Endothelial cell of umbilical vein (primary cell): ENCODE measurements around the gene MYRIP. TPM values are rescaled to one million over a fixed set of nuclear protein-coding genes. Genes with fewer than 3 reads are reported as not detected.

Source experiments
- BruUV-seq: library from RNA; stranded (reverse); fragments of 400-500 nt; replicated peaks from 2 replicates; lab custom pipeline; 2021; lab: Mats Ljungman, UMichigan
- CTCF ChIA-PET: fragments of 300-600, 350-600 bp; sonication (Branson Sonifier 250); formaldehyde crosslinking; loops from one replicate; lab custom pipeline; 2021; ENCODE audit warnings: antibody characterized with exemption, inconsistent platforms; lab: Charles Lee
- POLR2A ChIA-PET: fragments of 300-600, 350-600 bp; sonication (Branson Sonifier 250); formaldehyde crosslinking; loops from one replicate; lab custom pipeline; 2021; ENCODE audit warnings: antibody characterized with exemption, inconsistent platforms; lab: Charles Lee
- DNase-seq: peaks from one replicate; pipeline ENCODE4 v3.0.0-alpha.2; 2011; ENCODE audit warnings: low read depth, low spot score
- FAIRE-seq: peaks from 2 replicates; lab custom pipeline; 2011; peaks lifted over from hg19 to GRCh38; lab: Jason Lieb, UNC
- H2AFZ ChIP-seq: 2 replicates; pipeline ENCODE4 v1.6.0; 2012; ENCODE audit warnings: low read depth, low read length, control low read depth, inconsistent platforms
- H3K27ac ChIP-seq: 2 replicates; pipeline ENCODE4 v1.5.1; 2011; ENCODE audit warnings: low read depth, mild to moderate bottlenecking, control low read depth, low read length, moderate library complexity; ENCODE audit not compliant: insufficient read depth
- H3K27me3 ChIP-seq, 2 experiments: 2 replicates each; pipeline versions ENCODE4 v1.6.0 to v1.6.1; 2011; ENCODE audit warnings: low read length in 2 of 2, mixed read lengths in 1 of 2; ENCODE audit not compliant: control insufficient read depth in 2 of 2, insufficient read depth in 2 of 2
- H3K36me3 ChIP-seq, 2 experiments: 2 replicates in 1 of 2; 3 replicates in 1 of 2; pipeline ENCODE4 v1.5.1; 2011; ENCODE audit warnings: low read length in 2 of 2, mild to moderate bottlenecking in 1 of 2, moderate library complexity in 1 of 2; ENCODE audit not compliant: control insufficient read depth in 2 of 2, insufficient read depth in 2 of 2; ENCODE audit errors: extremely low read depth in 1 of 2
- H3K4me1 ChIP-seq: 3 replicates; pipeline ENCODE4 v1.5.1; 2011; ENCODE audit warnings: mild to moderate bottlenecking, low read length; ENCODE audit not compliant: control insufficient read depth, insufficient read depth; ENCODE audit errors: extremely low read depth
- H3K4me2 ChIP-seq: 2 replicates; pipeline ENCODE4 v1.6.1; 2011; ENCODE audit warnings: low read length, control low read depth, mixed read lengths; ENCODE audit not compliant: insufficient read depth
- H3K4me3 ChIP-seq, 3 experiments: fragments of 200-600 bp in 1 of 3; sonication (generic), shearing (Covaris generic) in 1 of 3; replicated peaks in 1 of 3; 2 replicates each; pipeline ENCODE4 v1.5.1; 2011 to 2016; ENCODE audit warnings: control low read depth in 3 of 3, low read length in 3 of 3, mild to moderate bottlenecking in 2 of 3, inconsistent platforms in 1 of 3, low read depth in 1 of 3, moderate library complexity in 1 of 3; ENCODE audit not compliant: insufficient read depth in 1 of 3
- H3K79me2 ChIP-seq: 2 replicates; pipeline ENCODE4 v1.6.0; 2012; ENCODE audit warnings: low read length, inconsistent platforms; ENCODE audit not compliant: control insufficient read depth, insufficient read depth
- H3K9ac ChIP-seq: replicated peaks from 2 replicates; pipeline ENCODE3; 2011; ENCODE audit warnings: low read length, control low read depth; ENCODE audit not compliant: insufficient read depth; ENCODE audit errors: extremely low read depth
- H3K9me1 ChIP-seq: replicated peaks from 3 replicates; pipeline ENCODE4 v1.6.0; 2011; ENCODE audit warnings: mild to moderate bottlenecking, low read length; ENCODE audit not compliant: control insufficient read depth, insufficient read depth; ENCODE audit errors: extremely low read depth
- H3K9me3 ChIP-seq: replicated peaks from 2 replicates; pipeline ENCODE4 v1.5.1; 2012; ENCODE audit warnings: low read length, inconsistent platforms; ENCODE audit not compliant: control insufficient read depth, insufficient read depth
- H4K20me1 ChIP-seq: replicated peaks from 2 replicates; pipeline ENCODE3; 2011; ENCODE audit warnings: mild to moderate bottlenecking, low read length; ENCODE audit not compliant: control insufficient read depth, insufficient read depth; ENCODE audit errors: extremely low read depth
- CTCF ChIP-seq, 2 donors: IDR thresholded peaks; 1 replicate in 1 of 2; 2 replicates in 1 of 2; pipeline ENCODE4 v1.5.1; 2011; ENCODE audit warnings: low read length in 2 of 2, mild to moderate bottlenecking in 2 of 2, moderate library complexity in 2 of 2, control low read depth in 1 of 2, inconsistent platforms in 1 of 2, low read depth in 1 of 2; ENCODE audit not compliant: insufficient read depth in 1 of 2; ENCODE audit errors: extremely low read depth in 1 of 2
- EZH2 ChIP-seq: IDR thresholded peaks from 2 replicates; pipeline ENCODE4 v1.6.1; 2012; ENCODE audit warnings: borderline replicate concordance, low read depth, mild to moderate bottlenecking, moderate library complexity, low read length, inconsistent platforms; ENCODE audit not compliant: severe bottlenecking
- FOS ChIP-seq: IDR thresholded peaks from 2 replicates; pipeline ENCODE4 v1.6.1; 2011; ENCODE audit warnings: mild to moderate bottlenecking, low read length, moderate library complexity, borderline replicate concordance; ENCODE audit not compliant: insufficient read depth
- GATA2 ChIP-seq: IDR thresholded peaks from 2 replicates; pipeline ENCODE4 v1.7.0; 2011; ENCODE audit warnings: low read depth, mild to moderate bottlenecking, moderate library complexity, mixed read lengths, low read length; ENCODE audit not compliant: insufficient read length, insufficient read depth
- JUN ChIP-seq: IDR thresholded peaks from 2 replicates; pipeline ENCODE4 v1.6.1; 2011; ENCODE audit warnings: borderline replicate concordance, low read depth; ENCODE audit not compliant: insufficient read length, insufficient read depth
- MAX ChIP-seq: IDR thresholded peaks from 2 replicates; pipeline ENCODE4 v1.6.1; 2011; ENCODE audit not compliant: insufficient read depth, insufficient read length
- MYC ChIP-seq: IDR thresholded peaks from one replicate; pipeline ENCODE4 v1.6.1; 2011; ENCODE audit warnings: mild to moderate bottlenecking, low read depth, low read length
- POLR2A ChIP-seq: IDR thresholded peaks from 2 replicates; pipeline ENCODE4 v1.6.1; 2012; ENCODE audit warnings: low read depth, mild to moderate bottlenecking, control low read depth, low read length
- POLR2AphosphoS5 ChIP-seq: IDR thresholded peaks from 2 replicates; pipeline ENCODE4 v1.6.1; 2012; ENCODE audit warnings: low read depth, mild to moderate bottlenecking, control low read depth, low read length, moderate library complexity; ENCODE audit not compliant: insufficient read depth
- dilution Hi-C: fragments of 300-500 bp; cut with MboI; formaldehyde crosslinking; loops from one replicate; pipeline ENCODE4 v1.15.0; 2019; ENCODE audit warnings: low sequenced_read_pairs; ENCODE audit not compliant: extremely low pct_ligation_motif_present
- intact Hi-C: fragments of 100-400 bp; cut with micrococcal nuclease; formaldehyde crosslinking; loops from one replicate; pipeline ENCODE4 v1.10.0; 2022
- polyA plus RNA-seq, 4 experiments: library from polyadenylated mRNA; depleted of rRNA in 3 of 4; stranded (reverse) in 3 of 4; unstranded in 1 of 4; fragments of >200 nt; gene quantifications; 2 replicates each; pipeline versions ENCODE4 v1.2.1 to v1.2.3, GENCODE V29; 2011 to 2012; ENCODE audit warnings: missing spikeins in 1 of 4
- total RNA-seq: library from RNA; stranded (reverse); gene quantifications from 2 replicates; pipeline ENCODE4 v1.2.3, GENCODE V29; 2021

Gene MYRIP
- total and polyA plus RNA-seq, 2 donors (not counting 3 experiments of a cell fraction or from before 2014, with no cell fraction given) = 6.7 to 11.9 TPM

- intact Hi-C loops = loop anchor here (5.0 kb wide), 1 partner anchor 600 kb away; no protein-coding TSS in a partner anchor
- Histone ChIP-seq H2AFZ (no peak overlapping the region), H3K9ac (no peak overlapping the region), H3K27me3 (no peaks in the 10 kb centered on the region), H3K4me1 (peaks cover 14% of the 10 kb centered on the region), H3K79me2 (peaks cover 25% of the 10 kb centered on the region), H4K20me1 (no peaks in the 10 kb centered on the region), H3K27ac (no peak overlapping the region), H3K9me1 (no peaks in the 10 kb centered on the region), H3K4me2 (no peak overlapping the region), H3K36me3 (peaks cover 0 to 12% of the 10 kb centered on the region in 2 experiments), H3K9me3 (no peaks in the 10 kb centered on the region), H3K4me3 (no peak overlapping the region)
- BruUV-seq = no TSS peak
- POLR2A ChIA-PET = no interaction called here
- no peak for TF ChIP-seq MAX
- TF ChIP-seq JUN = no peak
- TF ChIP-seq POLR2A = no peak
- TF ChIP-seq EZH2 = no peak
- TF ChIP-seq GATA2 = no peak
- no peak for TF ChIP-seq FOS
- TF ChIP-seq CTCF (IDR thresholded peaks at IDR 0.05; ENCODE audit: extremely low read depth in 1 of 2, insufficient read depth in 1 of 2, low read depth in 1 of 2, low read length in 2 of 2) = no peak
- TF ChIP-seq MYC = no peak
- no peak for TF ChIP-seq POLR2AphosphoS5
- dilution Hi-C loops = no loop called here
- DNase-seq (no peak), FAIRE-seq (no peak)
- CTCF ChIA-PET = interaction anchor here (0.9 to 14.1 kb wide), 4 partner anchors 10 to 115 kb away, joined by 3 to 261 read pairs (median 5); no protein-coding TSS in a partner anchor
Measured at GRCh38 chr3:40307176-40307575, 497.8 kb downstream of the MYRIP start.
